NCI-H345 (cell line): Measurements from ENCODE around the gene LSMEM2.
"Not testable (repeated sequence)": the region's sequence is repeated elsewhere in the genome, so short reads cannot be mapped to it uniquely, and the experiment has no call there.

ENCODE experiments used
- DNase-seq: peaks from one replicate; lab custom pipeline; 2025; lab: John Stamatoyannopoulos, UW

The LSMEM2 gene

GRCh38 chr3:50245831-50246516 lies 32.9 kb upstream of the LSMEM2 start:
- peak; percentile 71 for DNase-seq

GRCh38 chr3:50246517-50246954 lies 32.4 kb upstream of the LSMEM2 start:
- no peak for DNase-seq

- no peak for DNase-seq
Measured at GRCh38 chr3:50248387-50248786, 30.5 kb upstream of the LSMEM2 start.

GRCh38 chr3:50249457-50249856 lies 29.4 kb upstream of the LSMEM2 start:
- no peak for DNase-seq

- DNase-seq = no peak
Measured at GRCh38 chr3:50250514-50250913, 28.4 kb upstream of the LSMEM2 start.

GRCh38 chr3:50251220-50251619 lies 27.7 kb upstream of the LSMEM2 start:
- DNase-seq = no peak

GRCh38 chr3:50254577-50255250 lies 24.2 kb upstream of the LSMEM2 start:
- no peak for DNase-seq

GRCh38 chr3:50255251-50255615 lies 23.7 kb upstream of the LSMEM2 start:
- no peak for DNase-seq

- peak; percentile 19 for DNase-seq
Measured at GRCh38 chr3:50256978-50257890, 21.7 kb upstream of the LSMEM2 start.

- no peak for DNase-seq
Measured at GRCh38 chr3:50258029-50258680, 20.7 kb upstream of the LSMEM2 start.

- DNase-seq = no peak
Measured at GRCh38 chr3:50258979-50259378, 19.9 kb upstream of the LSMEM2 start.

- no peak for DNase-seq
Measured at GRCh38 chr3:50259432-50260026, 19.4 kb upstream of the LSMEM2 start.

- peak; percentile 82 for DNase-seq
Measured at GRCh38 chr3:50260027-50260941, 18.6 kb upstream of the LSMEM2 start.

- DNase-seq = no peak
Measured at GRCh38 chr3:50260942-50261441, 17.9 kb upstream of the LSMEM2 start.

GRCh38 chr3:50261505-50261904 lies 17.4 kb upstream of the LSMEM2 start:
- DNase-seq = no peak

GRCh38 chr3:50262200-50262599 lies 16.7 kb upstream of the LSMEM2 start:
- not testable (repeated sequence) for DNase-seq

GRCh38 chr3:50262778-50263177 lies 16.1 kb upstream of the LSMEM2 start:
- DNase-seq = no peak

GRCh38 chr3:50263478-50264382 lies 15.2 kb upstream of the LSMEM2 start:
- DNase-seq = no peak

- peak; percentile 8 for DNase-seq
Measured at GRCh38 chr3:50264383-50264963, 14.4 kb upstream of the LSMEM2 start.
